Measurements from ENCODE around the gene CCNE1.
A peak's percentile ranks its signal among the peaks of the same experiment; 100 is the strongest.

CCNE1 gene

DNA sequence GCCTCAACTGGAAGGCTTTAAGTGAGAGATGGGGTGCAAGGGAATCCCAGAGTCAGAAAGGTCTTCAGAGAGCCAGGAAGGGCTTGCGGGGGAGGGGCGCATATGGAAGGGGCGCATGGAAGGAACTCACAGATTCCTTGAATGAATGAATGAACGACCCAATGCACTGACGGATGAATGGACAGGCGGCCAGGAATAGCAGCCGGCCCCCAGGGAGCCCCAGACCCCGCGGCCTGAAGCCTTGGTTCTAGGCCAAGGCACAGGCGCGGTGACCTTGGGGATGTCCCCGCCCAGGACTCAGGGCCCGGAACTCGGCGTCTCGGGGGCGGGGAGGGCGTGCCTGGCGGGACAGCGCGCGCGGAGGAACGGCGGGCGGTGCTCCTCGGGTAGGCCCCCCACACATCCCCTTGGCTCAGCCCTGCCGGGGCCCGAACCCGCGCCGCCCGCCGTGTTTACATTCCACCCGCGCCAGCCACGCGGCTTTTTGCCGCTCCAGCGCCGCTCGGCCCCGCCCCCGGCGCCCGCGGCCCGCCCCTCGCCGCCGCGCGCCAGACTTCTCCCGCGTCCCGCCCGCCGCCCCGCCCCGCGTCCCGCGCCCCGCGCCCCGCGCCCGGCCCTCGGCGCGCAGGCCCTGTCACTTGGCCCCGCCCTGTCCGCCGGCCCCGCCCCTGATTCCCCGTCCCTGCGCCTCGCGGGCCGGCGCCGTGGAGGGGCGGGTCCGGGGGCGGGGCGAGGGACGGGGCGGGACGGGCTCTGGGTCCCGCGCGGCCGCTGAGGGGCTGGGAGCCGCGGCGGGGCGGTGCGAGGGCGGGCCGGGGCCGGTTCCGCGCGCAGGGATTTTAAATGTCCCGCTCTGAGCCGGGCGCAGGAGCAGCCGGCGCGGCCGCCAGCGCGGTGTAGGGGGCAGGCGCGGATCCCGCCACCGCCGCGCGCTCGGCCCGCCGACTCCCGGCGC lies at the start of gene CCNE1:
Gene CCNE1 (plus strand): TSS at position 867 of the 955 bp plus-strand sequence. CDS start 565 bp downstream, outside the sequence.
- no peak for DNase-seq (ENCODE audit: low read depth)

DNA sequence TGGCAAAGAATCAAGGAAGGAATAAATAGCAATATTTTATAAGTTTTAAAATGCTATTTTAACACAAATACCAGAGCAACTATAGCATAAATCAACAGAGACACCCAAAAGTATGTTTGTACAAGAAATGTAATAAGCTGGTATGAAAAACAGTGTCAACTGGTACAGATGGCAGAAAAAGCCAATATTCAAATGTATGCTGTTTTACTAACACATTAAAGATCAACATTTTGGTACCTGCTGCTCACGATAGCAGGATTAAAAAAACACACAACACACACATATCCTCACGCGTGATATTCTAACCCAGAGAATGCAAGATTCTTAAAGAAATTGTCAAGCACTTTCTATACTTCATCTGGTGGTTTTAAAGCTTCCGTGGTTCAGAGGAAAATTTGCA lies 48.6 kb upstream of the CCNE1 start:
- no peak for DNase-seq (ENCODE audit: low read depth)

DNA sequence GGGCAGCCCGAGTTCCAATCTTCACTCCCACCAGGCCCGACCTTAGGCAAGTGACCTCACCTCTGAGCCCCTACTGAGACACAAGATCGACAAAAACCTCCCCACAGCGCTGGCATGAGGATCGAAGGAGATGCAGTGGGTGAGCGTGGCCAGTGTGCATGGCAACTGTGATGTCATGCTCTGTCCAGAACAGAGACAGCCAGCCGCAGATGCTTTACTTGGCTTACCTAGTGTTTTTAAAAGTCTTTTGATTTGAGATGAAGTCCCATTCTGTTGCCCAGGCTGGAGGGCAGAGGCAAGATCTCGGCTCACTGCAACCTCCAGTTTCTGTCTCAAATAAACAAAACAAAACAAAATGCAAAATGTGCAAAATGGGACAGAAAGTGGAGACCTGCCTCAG lies 47.4 kb upstream of the CCNE1 start:
- no peak for DNase-seq (ENCODE audit: low read depth)

DNA sequence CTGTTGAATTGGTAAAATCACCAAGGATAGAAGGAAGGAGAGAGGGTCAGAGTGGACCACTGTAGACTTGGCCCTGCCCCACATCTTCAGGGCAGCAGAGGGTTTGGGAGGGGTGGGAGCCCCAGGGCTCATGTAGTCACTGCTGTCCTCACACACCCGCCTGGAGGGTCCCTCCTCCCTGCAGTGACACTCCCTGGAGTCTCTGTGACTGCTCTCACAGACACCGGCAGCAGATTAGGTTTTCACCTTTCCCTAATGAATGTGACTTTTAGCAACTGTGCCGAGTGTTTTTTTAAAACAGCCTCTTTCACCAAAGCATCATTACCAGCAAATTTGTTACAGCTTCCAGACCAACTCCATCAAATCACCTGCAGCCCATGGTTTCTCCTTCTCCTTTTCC lies 45.7 kb upstream of the CCNE1 start:
- DNase-seq (ENCODE audit: low read depth) = no peak

DNA sequence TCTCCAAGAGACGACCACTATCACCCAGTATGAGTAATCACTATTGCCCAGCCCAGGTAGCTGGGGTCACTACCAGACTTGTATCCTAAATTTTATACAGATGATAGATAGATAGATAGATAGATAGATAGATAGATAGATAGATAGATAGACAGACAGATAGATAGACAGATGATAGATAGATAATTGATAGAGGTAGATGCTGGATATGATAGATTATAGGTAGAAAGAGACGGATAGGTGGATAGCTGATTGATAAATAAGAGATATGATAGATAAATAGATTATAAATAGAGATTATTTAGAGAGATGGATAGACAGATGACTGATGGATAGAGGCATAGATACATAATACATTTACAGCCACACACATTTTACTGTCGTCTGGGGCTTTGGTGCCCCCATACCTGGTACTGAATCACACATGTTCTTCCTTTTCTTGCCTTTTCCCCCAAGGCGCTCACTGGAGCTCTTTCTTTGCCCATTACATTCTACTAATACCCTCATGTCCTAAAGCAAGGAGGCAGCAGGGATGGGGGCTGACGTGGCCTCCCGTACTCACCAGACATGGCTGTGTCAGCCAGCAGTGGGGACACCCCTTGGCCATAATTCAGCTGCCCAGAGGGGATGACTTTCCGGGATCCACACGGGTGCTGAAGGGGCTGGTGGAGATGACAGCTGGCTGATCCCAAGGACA lies 44.6 kb upstream of the CCNE1 start:
- no peak for DNase-seq (ENCODE audit: low read depth)

DNA sequence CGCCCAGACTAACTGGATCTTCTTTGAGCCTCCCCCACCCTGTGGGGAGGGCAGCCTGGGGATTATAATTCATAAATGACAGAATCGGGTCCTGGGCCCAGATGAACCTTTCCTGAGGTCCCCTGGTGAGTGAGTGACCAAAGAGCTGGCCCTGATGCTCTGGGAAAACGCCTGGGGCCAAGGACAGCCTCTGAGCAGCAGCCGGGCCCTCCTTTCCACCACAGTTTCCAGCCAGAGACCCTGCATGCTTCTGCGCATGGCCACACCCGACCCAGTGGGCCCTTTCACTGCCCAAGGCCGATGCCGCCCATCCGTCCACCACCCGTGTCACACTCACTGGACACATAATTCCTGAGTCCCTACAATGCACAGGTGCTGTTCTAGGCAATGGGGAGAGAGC lies 43.6 kb upstream of the CCNE1 start:
- DNase-seq (ENCODE audit: low read depth) = no peak

DNA sequence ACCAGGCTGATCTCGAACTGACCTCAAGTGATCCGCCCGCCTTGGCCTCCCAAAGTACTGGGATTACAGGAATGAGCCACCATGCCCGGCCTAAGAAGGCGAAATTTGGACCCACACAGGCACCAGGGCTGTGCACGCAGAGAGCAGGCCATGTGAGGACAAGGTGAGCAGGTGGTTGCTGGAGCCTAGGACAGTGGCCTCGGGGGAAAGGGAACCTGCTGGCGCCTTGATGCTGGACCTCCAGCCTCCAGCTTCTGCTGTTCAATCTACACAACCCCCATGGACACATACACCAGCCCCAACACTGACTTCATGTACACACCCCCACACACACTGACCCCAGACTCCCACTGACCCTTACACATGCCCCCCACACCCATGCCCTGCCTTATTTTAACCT lies 41.8 kb upstream of the CCNE1 start:
- DNase-seq (ENCODE audit: low read depth) = no peak

DNA sequence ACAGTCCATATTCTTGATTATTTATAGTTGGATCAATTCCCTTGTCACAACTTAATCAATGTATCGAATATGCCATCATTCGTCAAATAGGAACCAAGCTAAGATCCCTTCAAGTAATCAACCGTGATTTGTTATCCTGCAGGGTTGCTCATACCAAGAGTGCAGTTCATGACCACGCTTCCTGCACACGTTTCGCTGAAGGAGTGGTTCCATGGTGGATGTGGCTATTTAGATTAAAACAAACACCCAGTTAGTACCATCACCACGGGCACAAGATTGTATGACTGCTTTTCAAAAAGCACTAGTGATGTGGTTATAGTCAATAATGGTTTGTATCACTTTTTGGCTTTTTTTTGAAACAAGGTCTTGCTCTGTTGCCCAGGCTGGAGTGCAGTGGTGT lies 41.1 kb upstream of the CCNE1 start:
- DNase-seq (ENCODE audit: low read depth) = no peak

DNA sequence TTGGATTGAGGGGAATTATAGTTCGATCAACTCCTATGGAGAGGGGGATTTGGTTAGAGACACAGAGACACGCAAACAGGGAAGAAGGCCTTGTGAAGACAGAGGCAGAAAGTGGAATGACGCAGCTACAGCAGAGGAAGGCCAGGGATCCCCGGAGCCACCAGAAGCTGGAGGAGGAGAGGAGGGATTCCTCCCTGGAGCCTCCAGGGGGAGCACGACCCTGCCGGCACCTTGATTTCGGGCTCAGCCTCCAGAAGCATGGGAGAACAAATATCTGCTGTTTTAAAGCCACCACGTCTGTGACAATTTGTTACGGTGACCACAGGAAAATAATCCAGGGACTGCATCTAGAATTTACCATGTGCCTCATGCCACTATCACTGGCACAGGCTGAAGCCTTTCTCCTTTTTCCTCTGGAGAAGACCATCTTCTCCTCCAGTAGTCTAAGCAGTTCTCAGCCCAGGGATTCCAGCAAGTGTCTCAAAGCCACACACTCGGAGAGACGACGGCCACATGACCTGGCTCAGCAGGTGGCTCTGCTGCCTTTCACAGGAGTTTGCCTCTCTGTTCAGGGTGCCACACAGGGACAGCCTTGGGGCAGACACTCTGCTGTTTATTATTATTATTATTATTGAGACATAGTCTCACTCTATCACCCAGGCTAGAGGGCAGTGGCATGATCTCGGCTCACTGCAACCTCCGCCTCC lies 39.9 kb upstream of the CCNE1 start:
- DNase-seq (ENCODE audit: low read depth) = peak; percentile 4

DNA sequence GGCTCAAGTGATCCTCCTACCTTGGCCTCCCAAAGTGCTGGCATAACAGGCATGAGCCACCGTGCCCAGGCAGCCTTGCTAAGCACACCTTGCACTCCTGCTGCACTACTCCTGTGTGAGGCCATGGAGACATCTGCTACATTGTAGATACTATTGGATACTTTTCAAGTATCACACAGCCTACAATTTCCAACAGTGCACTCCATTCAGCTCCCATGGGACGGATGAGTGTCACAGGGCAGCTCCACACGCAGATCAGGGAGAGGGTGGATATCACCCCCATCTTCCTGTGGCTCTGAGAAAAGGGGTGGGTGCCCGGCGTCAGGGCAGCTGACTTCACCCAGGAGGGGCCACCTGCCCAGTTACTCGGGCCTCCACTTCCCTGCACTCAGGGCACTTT lies 39.1 kb upstream of the CCNE1 start:
- DNase-seq (ENCODE audit: low read depth) = no peak

DNA sequence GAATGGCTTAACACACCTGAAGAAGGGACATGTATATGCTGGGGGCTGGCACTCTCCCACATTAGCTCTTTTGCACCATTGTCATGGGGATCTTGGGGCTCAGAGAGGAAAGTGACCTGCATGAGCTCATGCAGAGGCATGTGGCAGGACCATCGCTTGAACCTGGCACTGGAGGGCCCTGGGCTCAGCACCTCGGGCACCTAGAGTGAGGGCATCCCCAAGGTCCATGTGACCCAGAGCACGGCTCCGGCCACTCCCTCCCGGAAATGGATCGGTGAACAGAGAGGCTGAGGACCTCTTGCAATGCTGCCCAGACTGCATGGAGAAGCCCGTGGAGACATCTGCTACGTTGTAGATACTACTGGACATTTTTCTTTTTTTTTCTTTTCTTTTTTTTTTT lies 38.6 kb upstream of the CCNE1 start:
- DNase-seq (ENCODE audit: low read depth) = no peak

DNA sequence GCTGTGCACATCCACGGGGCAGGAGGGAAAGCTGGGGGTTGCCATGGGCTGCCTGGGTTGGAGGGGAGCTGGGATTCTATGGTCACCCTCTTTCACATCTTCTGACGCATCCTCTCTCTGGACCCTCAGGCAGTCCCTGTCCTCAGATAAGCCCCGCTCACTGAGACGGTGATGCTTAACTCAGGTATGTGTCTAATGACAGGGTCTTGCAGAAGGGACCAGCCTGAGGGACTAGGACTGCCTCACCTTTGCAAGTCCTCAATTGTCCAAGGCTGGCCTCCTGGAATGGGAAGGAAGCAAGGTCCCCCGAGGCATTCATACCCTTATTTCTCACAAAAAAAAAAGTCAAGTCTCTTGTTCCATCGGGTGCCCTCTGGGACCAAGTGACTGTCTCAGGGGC lies 37.7 kb upstream of the CCNE1 start:
- no peak for DNase-seq (ENCODE audit: low read depth)

DNA sequence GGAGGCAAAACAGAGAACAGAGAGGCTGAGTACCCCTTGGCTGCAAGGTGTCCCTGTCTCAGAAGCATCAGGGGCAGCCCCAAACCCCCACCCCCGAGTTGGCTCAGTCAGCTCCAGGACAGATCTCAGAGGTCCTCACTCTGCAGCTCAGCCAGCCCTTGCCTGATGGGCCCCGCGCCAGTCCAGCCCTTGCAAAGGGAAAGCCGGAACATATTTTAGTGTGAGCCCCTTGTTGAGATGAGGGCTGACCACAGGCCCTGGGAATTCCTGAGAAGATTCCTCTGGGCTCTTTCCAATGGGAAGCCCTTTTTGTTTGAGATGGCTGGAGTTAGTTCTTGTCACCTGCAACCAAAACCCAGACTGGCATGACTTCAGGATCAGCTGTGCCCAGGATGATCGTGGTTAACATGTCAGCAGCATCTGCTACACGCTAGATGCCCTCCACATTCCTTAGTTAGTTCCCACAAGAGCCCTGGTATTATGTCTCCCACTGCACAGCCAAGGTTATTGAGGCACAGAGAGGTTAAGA lies 33.9 kb upstream of the CCNE1 start:
- no peak for DNase-seq (ENCODE audit: low read depth)

DNA sequence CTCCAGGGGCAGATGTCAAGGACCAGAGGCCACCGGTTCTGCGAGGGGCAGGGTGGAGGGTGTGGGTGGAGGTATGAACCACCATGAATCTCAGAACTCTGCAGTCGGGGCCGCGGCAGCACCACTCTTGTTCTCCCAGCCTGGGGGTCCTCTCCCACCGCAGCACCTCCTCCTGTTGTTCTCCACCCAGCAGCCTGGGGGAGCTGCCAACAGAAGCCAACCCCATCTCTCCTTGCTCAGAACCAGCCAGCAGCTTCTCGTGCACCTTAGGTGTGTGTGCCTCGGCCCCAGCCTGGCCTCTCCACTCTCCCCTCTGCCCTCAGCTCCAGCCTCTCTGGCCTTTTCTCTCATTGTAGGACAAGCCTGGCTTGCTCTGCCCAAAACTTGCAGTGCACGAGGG lies 31.9 kb upstream of the CCNE1 start:
- DNase-seq (ENCODE audit: low read depth) = no peak

DNA sequence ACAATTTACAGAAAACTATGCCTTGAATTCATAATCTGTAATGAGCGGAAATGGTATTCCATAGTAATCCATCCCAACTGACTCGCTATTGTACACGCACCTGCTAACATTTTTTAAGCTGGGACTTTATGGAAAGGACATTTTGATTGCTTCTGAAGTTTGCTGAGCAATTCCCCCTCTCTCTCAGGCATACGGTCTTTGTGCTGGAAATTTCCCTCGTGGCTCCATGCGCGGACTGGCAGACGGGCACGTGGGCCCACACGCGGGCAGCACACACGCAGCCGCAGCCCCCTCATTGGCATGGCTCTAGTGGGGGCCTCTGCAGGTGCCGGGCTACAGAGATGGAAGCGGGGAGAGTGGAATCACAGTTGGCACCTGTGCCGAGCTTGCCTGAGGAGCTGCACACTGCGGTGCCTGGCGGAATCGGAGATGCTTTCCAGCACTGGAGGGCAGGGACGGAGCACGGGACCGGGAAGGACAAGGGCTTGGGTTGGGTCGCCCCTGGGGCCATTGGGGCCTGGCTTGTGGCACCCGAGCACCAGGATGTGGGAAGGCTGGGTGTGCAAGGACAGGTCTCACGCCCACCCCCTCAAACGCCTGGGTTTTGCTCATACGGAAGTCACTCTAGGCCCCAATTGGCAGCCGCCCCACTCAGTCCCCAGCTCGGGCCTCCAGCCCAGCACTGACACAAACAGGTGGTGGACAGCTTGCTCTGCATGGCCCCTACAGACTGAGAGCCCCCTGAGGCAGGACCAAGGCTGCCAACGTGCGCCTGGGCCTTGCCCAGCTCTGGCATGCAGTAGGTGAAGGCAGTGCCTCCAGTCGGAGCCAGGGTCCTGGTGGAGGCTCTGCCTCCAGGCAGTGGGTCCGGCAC lies 30.2 kb upstream of the CCNE1 start:
- DNase-seq (ENCODE audit: low read depth) = no peak

DNA sequence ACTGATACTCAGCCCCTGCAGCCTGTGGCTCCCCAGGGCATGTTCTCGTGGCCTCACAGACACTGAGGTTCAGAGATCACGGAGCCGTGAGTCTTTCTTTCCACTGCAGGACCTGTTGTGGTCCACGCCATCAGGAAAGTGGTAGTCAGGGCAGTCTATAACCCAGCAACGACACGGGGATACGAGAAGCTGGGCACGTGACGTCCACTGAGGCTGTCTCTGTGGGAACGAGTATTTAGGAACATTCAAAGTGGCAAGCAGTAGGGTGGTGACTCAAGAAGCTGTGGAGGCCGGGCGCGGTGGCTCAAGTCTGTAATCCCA lies 29.6 kb upstream of the CCNE1 start:
- DNase-seq (ENCODE audit: low read depth) = no peak

DNA sequence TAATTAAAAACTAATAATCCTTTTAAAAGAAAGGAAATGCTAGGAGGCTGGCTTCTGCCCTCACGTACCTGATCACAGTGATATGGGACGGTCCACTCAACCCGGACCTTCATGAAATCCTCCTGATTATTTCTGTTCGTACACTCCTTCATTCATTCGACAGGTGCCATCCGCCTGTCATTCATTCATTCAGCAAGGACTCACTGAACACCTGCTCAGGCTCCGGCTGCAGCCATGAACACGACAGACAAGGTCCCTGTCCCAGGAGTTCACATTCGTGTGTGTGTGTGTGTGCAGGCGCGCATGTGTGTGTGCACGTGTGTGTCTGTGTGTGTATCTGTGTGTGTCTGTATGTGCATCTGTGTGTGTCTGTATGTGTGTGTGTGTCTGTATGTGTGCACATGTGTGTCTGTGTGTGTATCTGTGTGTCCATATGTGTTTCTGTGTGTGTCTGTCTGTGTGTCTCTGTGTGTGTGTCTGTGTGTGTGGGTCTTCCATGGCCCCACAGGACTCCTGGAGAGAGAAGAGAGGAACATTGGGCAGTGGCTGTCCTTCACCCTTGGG lies 28.1 kb upstream of the CCNE1 start:
- DNase-seq (ENCODE audit: low read depth) = no peak

DNA sequence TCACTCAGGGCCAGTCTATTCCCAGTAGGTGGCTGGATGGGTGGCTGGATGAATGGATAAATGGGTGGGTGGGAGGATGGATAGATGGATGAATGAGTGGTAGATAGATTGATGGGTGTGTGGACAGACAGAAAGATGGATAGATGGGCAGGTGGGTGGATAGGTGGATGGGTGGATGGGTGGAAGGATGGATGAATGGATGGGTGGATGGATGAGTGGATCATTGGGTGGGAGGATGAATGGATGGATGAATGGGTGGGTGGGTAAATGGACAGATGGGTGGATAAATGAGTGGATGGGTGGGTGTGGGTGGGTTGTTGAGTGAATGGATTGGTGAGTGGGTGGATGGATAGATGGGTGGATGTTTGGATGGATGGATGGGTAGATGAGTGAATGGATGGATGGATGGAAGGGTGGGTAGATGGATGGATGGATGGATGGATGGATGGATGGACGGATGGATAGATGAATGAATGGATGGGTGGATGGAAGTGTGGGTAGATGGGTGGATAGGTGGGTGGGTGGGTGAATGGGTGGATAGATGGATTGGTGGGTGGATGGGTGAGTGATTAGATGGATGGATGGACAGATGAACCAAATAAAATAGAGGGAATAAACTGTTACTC lies 27.1 kb upstream of the CCNE1 start:
- DNase-seq (ENCODE audit: low read depth) = no peak

DNA sequence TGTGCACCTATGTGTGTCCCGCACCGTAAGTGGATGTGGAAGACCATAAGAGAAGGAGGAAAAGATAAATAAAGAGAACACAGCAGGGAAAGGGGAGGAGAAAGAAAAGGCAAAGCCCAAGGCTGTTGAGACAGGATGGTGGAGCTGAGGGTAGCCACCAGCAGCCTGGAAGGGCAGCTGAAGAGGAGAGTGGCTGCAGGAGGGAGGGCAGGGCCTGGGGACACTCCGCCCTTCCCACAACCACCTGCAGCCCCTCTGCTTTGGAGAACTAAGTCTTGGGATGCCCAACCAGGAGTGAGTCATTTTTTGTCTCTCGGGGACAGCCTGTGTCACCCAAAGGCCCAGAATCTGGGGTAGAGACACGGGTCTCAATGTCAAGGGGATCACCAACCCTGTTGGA lies 26.4 kb upstream of the CCNE1 start:
- DNase-seq (ENCODE audit: low read depth) = no peak

DNA sequence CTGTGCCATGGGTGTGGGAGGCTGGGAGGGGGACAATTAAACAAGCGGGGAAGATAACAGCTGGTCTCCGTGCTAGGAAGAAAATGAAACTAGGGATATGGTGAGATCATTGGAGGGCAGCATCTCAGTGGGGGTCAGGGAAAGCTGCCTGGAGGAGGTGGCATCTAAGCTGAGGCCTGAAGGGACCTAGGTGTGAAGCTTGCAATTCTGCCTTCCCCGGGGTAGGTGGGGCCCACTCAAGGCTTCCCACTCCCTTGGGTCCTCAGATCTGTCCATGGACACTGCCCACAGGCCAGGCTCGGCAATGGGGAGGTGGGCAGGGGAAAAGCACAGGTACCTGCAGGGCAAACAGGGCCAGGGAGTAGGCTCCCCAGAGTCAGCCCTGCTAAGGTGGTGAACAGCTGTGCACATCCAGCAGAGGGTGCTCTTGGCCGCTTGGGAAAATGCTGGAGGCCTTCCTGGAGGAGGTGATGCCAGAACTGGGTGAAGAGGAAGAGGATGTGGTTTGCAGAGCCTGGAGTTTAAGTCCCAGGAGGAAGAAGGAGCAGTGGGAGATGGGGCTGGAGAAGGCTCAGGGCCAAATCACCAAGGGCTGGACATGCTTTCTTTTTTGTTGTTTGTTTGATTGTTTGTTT lies 25.7 kb upstream of the CCNE1 start:
- no peak for DNase-seq (ENCODE audit: low read depth)

All from HS-27A (cell line).